Measurements from ENCODE around the gene TEFM. TPM values are rescaled to one million over a fixed set of nuclear protein-coding genes. Genes with fewer than 3 reads are reported as not detected.

Gene TEFM
- total RNA-seq, 1 donor from 2014 or later = 16.3 TPM

- DNase-seq (no peak), ATAC-seq (no peak)
- Histone ChIP-seq H3K36me3 (no peaks in the 10 kb centered on the region), H3K4me1 (peaks cover 23% of the 10 kb centered on the region), H3K27me3 (ENCODE audit: low read depth) (peaks cover 11% of the 10 kb centered on the region), H3K9me3 (no peaks in the 10 kb centered on the region), H3K4me3 (no peak overlapping the region), H3K27ac (no peak overlapping the region)
- intact Hi-C loops (cut with DNase I) = no loop called here
- TF ChIP-seq CTCF (IDR thresholded peaks at IDR 0.05) = no peak
These were observed 18.3 kb upstream of the TEFM start for GRCh38 chr17:30924341-30924740.

- H3K27ac ChIP-seq = peak overlapping the region; percentile 76
These were observed 16.4 kb upstream of the TEFM start for GRCh38 chr17:30922235-30923030.

GRCh38 chr17:30921544-30922196 is 15.6 kb upstream of the TEFM start, which contains the start of gene ADAP2:
ADAP2 (plus strand) TSS chr17:30921945; CDS start chr17:30922015, 70 bp downstream.
- peak within 1 kb of the TSS; percentile 76 for H3K27ac ChIP-seq
- no peaks in the 10 kb centered on the region for H3K9me3 ChIP-seq
- intact Hi-C loops (cut with DNase I) = no loop called here
- peaks cover 23% of the 10 kb centered on the region for H3K4me1 ChIP-seq
- ATAC-seq = peak; percentile 94 to 96
- no peaks in the 10 kb centered on the region for H3K36me3 ChIP-seq
- peak within 1 kb of the TSS; percentile 67 for H3K4me3 ChIP-seq
- H3K27me3 ChIP-seq (ENCODE audit: low read depth) = peaks cover 11% of the 10 kb centered on the region
- TF ChIP-seq CTCF (IDR thresholded peaks at IDR 0.05) = no peak
- DNase-seq = peak; percentile 87

More at GRCh38 chr17:30922235-30923030, 16.4 kb upstream of the TEFM start:
- peaks cover 23% of the 10 kb centered on the region for H3K4me1 ChIP-seq
- DNase-seq = peak; percentile 57
- peak overlapping the region; percentile 67 for H3K4me3 ChIP-seq
- H3K36me3 ChIP-seq = no peaks in the 10 kb centered on the region
- peak; percentile 62 to 69 for ATAC-seq
- no peak for TF ChIP-seq CTCF (IDR thresholded peaks at IDR 0.05)
- peaks cover 11% of the 10 kb centered on the region for H3K27me3 ChIP-seq (ENCODE audit: low read depth)
- intact Hi-C loops (cut with DNase I) = no loop called here
- no peaks in the 10 kb centered on the region for H3K9me3 ChIP-seq

- intact Hi-C loops (cut with DNase I) = no loop called here
- DNase-seq (no peak), ATAC-seq (no peak)
- Histone ChIP-seq H3K9me3 (no peaks in the 10 kb centered on the region), H3K36me3 (no peaks in the 10 kb centered on the region), H3K4me3 (peak overlapping the region; percentile 67), H3K4me1 (peaks cover 23% of the 10 kb centered on the region), H3K27ac (peak overlapping the region; percentile 76), H3K27me3 (ENCODE audit: low read depth) (peaks cover 11% of the 10 kb centered on the region)
- no peak for TF ChIP-seq CTCF (IDR thresholded peaks at IDR 0.05)
These were observed 14.9 kb upstream of the TEFM start for GRCh38 chr17:30920683-30921543.

GRCh38 chr17:30920282-30920681 is 14.2 kb upstream of the TEFM start:
- no peak for ATAC-seq
- Histone ChIP-seq H3K27me3 (ENCODE audit: low read depth) (peaks cover 11% of the 10 kb centered on the region), H3K4me3 (no peak overlapping the region), H3K36me3 (no peaks in the 10 kb centered on the region), H3K27ac (no peak overlapping the region), H3K9me3 (no peaks in the 10 kb centered on the region), H3K4me1 (peaks cover 23% of the 10 kb centered on the region)
- TF ChIP-seq CTCF (IDR thresholded peaks at IDR 0.05) = no peak
- no peak for DNase-seq
- intact Hi-C loops (cut with DNase I) = no loop called here

Data from lower lobe of right lung (tissue), 2 donors.